Naive B cell (primary cell): ENCODE data around the gene UBE2K. TPM values are rescaled to one million over a fixed set of nuclear protein-coding genes. Genes with fewer than 3 reads are reported as not detected.
"Not testable (repeated sequence)": the region's sequence is repeated elsewhere in the genome, so short reads cannot be mapped to it uniquely, and the experiment has no call there.

Experiments used
- ATAC-seq, 2 donors: fragments of 150-1000 bp; cut with Tn5 transposase; 2 replicates each; pipeline ENCODE4 v1.10.0; 2021; ENCODE audit warnings: low read depth in 2 of 2, mild to moderate bottlenecking in 2 of 2, moderate library complexity in 2 of 2
- DNase-seq: peaks from one replicate; pipeline ENCODE4 v3.0.0; 2022
- H3K27ac Mint-ChIP-seq, 6 donors: one replicate each; pipeline ENCODE4 v1.8.0; 2020 to 2022; ENCODE audit warnings: mild to moderate bottlenecking in 6 of 6, mixed read lengths in 6 of 6, moderate library complexity in 5 of 6, inconsistent platforms in 2 of 6
- H3K27me3 Mint-ChIP-seq, 3 donors: one replicate each; pipeline ENCODE4 v1.8.0; 2021 to 2022; ENCODE audit warnings: mixed read lengths in 3 of 3, mild to moderate bottlenecking in 1 of 3
- H3K36me3 Mint-ChIP-seq, 2 donors: one replicate each; pipeline ENCODE4 v1.8.0; 2020 to 2022; ENCODE audit warnings: mixed read lengths in 2 of 2, inconsistent platforms in 1 of 2, mild to moderate bottlenecking in 1 of 2
- H3K4me1 Mint-ChIP-seq, 3 donors: one replicate each; pipeline ENCODE4 v1.8.0; 2020 to 2022; ENCODE audit warnings: mixed read lengths in 3 of 3, inconsistent platforms in 1 of 3, mild to moderate bottlenecking in 1 of 3, moderate library complexity in 1 of 3
- H3K4me3 Mint-ChIP-seq, 8 donors: one replicate each; pipeline ENCODE4 v1.8.0; 2020 to 2022; ENCODE audit warnings: mild to moderate bottlenecking in 8 of 8, mixed read lengths in 8 of 8, moderate library complexity in 8 of 8, inconsistent platforms in 2 of 8
- H3K9me3 Mint-ChIP-seq, 7 donors: one replicate each; pipeline ENCODE4 v1.8.0; 2020 to 2022; ENCODE audit warnings: mixed read lengths in 7 of 7, mild to moderate bottlenecking in 5 of 7, inconsistent platforms in 2 of 7, moderate library complexity in 1 of 7
- polyA plus RNA-seq, 6 donors: library from polyadenylated mRNA; unstranded; fragments of 300-500 nt; fragmentation: Illumina TruSeq; gene quantifications; one replicate each; pipeline ENCODE4 v1.2.3, GENCODE V29; 2021; ENCODE audit warnings: low read depth in 6 of 6

Gene UBE2K
- polyA plus RNA-seq, 6 donors from 2014 or later, result 60.0 to 81.2 (median 69.2) TPM

DNA sequence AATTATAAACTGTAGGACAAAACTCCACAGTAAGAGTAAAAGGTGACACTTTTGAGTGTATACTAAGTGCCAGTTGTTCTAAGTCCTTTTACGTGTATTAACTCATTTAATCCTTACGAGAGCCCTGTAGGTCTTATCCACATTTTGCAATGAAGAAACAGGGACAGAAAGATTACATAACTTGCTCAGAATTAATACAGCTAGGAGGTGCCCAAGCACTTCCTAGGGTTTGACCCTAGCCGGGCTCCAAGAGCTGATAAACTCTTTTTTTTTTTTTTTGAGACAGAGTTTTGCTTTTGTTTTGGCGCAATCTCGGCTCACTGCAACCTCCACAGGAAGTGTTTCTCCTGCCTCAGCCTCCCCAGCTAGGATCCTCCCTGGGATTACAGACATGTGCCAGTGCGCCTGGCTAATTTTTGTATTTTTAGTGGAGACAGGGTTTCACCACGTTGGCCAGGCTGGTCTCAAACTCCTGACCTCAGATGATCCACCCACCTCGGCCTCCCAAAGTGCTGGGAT lies 110.4 kb downstream of the UBE2K start:
- H3K27ac Mint-ChIP-seq, result no peak overlapping the region
- peaks cover 4 to 14% (median 10%) of the 10 kb centered on the region in 3 donors for H3K4me1 Mint-ChIP-seq
- no peak for DNase-seq
- no peak for ATAC-seq
- peaks cover 0 to 8% (median 3%) of the 10 kb centered on the region in 7 donors for H3K9me3 Mint-ChIP-seq
- no peaks in the 10 kb centered on the region for H3K27me3 Mint-ChIP-seq
- peaks cover 0 to 7% of the 10 kb centered on the region in 2 donors for H3K36me3 Mint-ChIP-seq
- no peak overlapping the region for H3K4me3 Mint-ChIP-seq

GRCh38 chr4:39812500-39812899 lies 114.6 kb downstream of the UBE2K start:
- DNase-seq, result no peak
- H3K36me3 Mint-ChIP-seq, result peaks cover 0 to 7% of the 10 kb centered on the region in 2 donors

DNA sequence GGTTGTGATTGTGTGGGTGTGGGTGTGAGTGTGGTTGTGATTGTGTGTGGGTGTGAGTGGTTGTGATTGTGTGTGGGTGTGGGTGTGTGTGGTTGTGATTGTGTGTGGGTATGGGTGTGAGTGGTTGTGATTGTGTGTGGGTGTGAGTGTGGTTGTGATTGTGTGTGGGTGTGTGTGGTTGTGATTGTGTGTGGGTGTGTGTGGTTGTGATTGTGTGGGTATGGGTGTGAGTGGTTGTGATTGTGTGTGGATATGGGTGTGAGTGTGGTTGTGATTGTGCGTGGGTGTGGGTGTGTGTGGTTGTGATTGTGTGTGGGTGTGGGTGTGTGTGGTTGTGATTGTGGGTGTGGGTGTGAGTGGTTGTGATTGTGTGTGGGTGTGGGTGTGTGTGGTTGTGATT lies 115.1 kb downstream of the UBE2K start:
- not testable (repeated sequence) for H3K27me3 Mint-ChIP-seq, H3K36me3 Mint-ChIP-seq, DNase-seq, H3K4me3 Mint-ChIP-seq, ATAC-seq
- peaks cover 0 to 13% (median 5%) of the 10 kb centered on the region in 7 donors for H3K9me3 Mint-ChIP-seq
- H3K4me1 Mint-ChIP-seq, result peaks cover 4 to 23% (median 10%) of the 10 kb centered on the region in 3 donors
- peak overlapping the region in 2 of 6 donors; percentile 49 to 89 for H3K27ac Mint-ChIP-seq

More at GRCh38 chr4:39812500-39812899, 114.6 kb downstream of the UBE2K start:
- peak overlapping the region in 3 of 8 donors; percentile 1 to 54 (median 19) for H3K4me3 Mint-ChIP-seq
- peak overlapping the region in 4 of 6 donors; percentile 45 to 98 (median 78) for H3K27ac Mint-ChIP-seq
- peak; percentile 39 to 42 for ATAC-seq
- H3K4me1 Mint-ChIP-seq, result peaks cover 4 to 23% (median 10%) of the 10 kb centered on the region in 3 donors
- peaks cover 0 to 13% (median 5%) of the 10 kb centered on the region in 7 donors for H3K9me3 Mint-ChIP-seq
- H3K27me3 Mint-ChIP-seq, result no peaks in the 10 kb centered on the region

DNA sequence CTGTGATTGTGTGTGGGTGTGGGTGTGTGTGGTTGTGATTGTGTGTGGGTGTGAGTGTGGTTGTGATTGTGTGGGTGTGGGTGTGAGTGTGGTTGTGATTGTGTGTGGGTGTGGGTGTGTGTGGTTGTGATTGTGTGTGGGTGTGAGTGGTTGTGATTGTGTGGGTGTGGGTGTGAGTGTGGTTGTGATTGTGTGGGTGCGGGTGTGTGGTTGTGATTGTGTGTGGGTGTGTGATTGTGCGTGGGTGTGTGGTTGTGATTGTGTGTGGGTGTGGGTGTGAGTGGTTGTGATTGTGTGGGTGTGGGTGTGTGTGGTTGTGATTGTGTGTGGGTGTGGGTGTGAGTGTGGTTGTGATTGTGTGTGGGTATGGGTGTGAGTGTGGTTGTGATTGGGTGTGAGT lies 115.8 kb downstream of the UBE2K start:
- peaks cover 0 to 13% (median 5%) of the 10 kb centered on the region in 7 donors for H3K9me3 Mint-ChIP-seq
- peaks cover 4 to 23% (median 10%) of the 10 kb centered on the region in 3 donors for H3K4me1 Mint-ChIP-seq
- not testable (repeated sequence) for ATAC-seq, H3K36me3 Mint-ChIP-seq, DNase-seq, H3K4me3 Mint-ChIP-seq, H3K27me3 Mint-ChIP-seq
- peak overlapping the region in 2 of 6 donors; percentile 51 to 82 for H3K27ac Mint-ChIP-seq

GRCh38 chr4:39814403-39815185 lies 116.7 kb downstream of the UBE2K start:
- Mint-ChIP-seq H3K4me1 (peaks cover 4 to 23% (median 10%) of the 10 kb centered on the region in 3 donors), H3K4me3 (no peak overlapping the region), H3K27me3 (no peaks in the 10 kb centered on the region), H3K27ac (peak overlapping the region in 5 of 6 donors; percentile 10 to 86 (median 82)), H3K36me3 (peaks cover 0 to 7% of the 10 kb centered on the region in 2 donors), H3K9me3 (peaks cover 0 to 13% (median 2%) of the 10 kb centered on the region in 7 donors)
- DNase-seq, result peak; percentile 6
- peak; percentile 51 to 52 for ATAC-seq

DNA sequence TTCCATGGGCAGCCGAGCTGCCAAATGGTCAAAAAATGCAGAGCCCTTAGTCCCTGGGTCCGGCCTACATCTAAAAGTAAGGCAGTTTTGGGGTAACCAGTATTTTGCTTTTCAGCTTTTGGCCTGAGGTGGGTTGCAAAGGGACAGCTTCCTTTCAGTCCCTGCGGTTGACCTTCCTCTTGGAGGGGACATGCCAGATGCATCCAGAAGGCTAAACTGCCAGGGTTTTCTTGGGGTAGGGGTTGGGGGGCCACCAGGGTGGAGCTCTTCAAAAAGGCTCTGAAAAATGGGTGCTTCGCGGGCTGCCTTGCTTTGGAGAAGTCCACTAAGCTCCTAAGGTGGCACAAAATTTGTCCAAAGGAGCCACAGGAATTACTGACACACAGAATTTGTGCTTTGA lies 120.7 kb downstream of the UBE2K start:
- no peaks in the 10 kb centered on the region for H3K27me3 Mint-ChIP-seq
- DNase-seq, result no peak
- peak overlapping the region in 2 of 6 donors; percentile 41 to 80 for H3K27ac Mint-ChIP-seq
- no peak for ATAC-seq
- H3K9me3 Mint-ChIP-seq, result peaks cover 0 to 8% (median 0%) of the 10 kb centered on the region in 7 donors
- H3K4me1 Mint-ChIP-seq, result peaks cover 0 to 10% (median 0%) of the 10 kb centered on the region in 3 donors
- no peaks in the 10 kb centered on the region for H3K36me3 Mint-ChIP-seq
- H3K4me3 Mint-ChIP-seq, result no peak overlapping the region

- H3K4me3 Mint-ChIP-seq, result no peak overlapping the region
- H3K27me3 Mint-ChIP-seq, result no peaks in the 10 kb centered on the region
- no peaks in the 10 kb centered on the region for H3K36me3 Mint-ChIP-seq
- DNase-seq (no peak), ATAC-seq (no peak)
- no peaks in the 10 kb centered on the region for H3K4me1 Mint-ChIP-seq
- H3K9me3 Mint-ChIP-seq, result no peaks in the 10 kb centered on the region
- H3K27ac Mint-ChIP-seq, result no peak overlapping the region
Measured at GRCh38 chr4:39820186-39820585, 122.2 kb downstream of the UBE2K start.

GRCh38 chr4:39821951-39822350 lies 124.0 kb downstream of the UBE2K start:
- ATAC-seq, result no peak

DNA sequence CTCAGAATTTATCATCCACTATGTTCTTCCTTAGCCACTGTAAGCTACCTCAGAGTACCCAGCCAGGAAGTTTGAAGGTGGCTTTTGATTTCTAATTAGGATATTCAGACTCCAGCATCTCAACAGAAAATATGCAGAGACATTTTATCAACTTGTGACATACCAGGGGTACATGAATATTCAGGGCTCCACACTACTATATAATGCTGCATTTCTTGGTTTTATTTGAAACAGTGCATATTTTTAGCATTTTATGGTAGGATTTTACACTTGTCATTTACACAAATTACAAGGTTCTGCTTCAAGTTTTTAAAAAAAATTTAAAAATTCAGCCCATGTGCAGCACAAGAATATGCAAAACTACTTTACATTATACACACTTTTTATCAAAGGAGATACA lies 124.7 kb downstream of the UBE2K start:
- Mint-ChIP-seq H3K27me3 (no peaks in the 10 kb centered on the region), H3K4me1 (no peaks in the 10 kb centered on the region), H3K27ac (no peak overlapping the region), H3K36me3 (no peaks in the 10 kb centered on the region), H3K9me3 (no peaks in the 10 kb centered on the region), H3K4me3 (no peak overlapping the region)
- no peak for ATAC-seq
- DNase-seq, result no peak

More at GRCh38 chr4:39821951-39822350, 124.0 kb downstream of the UBE2K start:
- Mint-ChIP-seq H3K36me3 (no peaks in the 10 kb centered on the region), H3K9me3 (no peaks in the 10 kb centered on the region), H3K27ac (no peak overlapping the region), H3K4me3 (no peak overlapping the region), H3K27me3 (no peaks in the 10 kb centered on the region), H3K4me1 (no peaks in the 10 kb centered on the region)
- DNase-seq, result no peak

DNA sequence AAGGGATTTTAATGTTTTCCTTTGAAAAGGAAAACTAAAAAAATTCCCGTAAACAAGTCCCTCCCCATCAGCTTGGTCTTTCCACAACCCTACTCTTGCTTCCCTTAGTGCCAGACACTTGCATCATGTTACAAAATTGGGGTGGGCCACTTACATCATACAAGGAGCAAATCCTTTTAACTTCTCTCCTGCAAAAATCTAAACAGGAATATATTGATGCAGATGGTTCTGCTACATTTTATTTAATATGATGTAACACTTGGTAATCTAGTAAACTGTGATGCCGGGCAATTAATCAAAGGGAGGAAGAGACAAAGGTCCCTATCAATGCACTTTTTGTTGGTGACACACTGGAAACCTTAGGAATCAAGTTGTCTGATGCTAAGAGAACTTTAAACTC lies 125.3 kb downstream of the UBE2K start:
- Mint-ChIP-seq H3K36me3 (no peaks in the 10 kb centered on the region), H3K27me3 (no peaks in the 10 kb centered on the region), H3K4me1 (no peaks in the 10 kb centered on the region), H3K4me3 (no peak overlapping the region), H3K27ac (no peak overlapping the region), H3K9me3 (no peaks in the 10 kb centered on the region)
- no peak for DNase-seq
- no peak for ATAC-seq

DNA sequence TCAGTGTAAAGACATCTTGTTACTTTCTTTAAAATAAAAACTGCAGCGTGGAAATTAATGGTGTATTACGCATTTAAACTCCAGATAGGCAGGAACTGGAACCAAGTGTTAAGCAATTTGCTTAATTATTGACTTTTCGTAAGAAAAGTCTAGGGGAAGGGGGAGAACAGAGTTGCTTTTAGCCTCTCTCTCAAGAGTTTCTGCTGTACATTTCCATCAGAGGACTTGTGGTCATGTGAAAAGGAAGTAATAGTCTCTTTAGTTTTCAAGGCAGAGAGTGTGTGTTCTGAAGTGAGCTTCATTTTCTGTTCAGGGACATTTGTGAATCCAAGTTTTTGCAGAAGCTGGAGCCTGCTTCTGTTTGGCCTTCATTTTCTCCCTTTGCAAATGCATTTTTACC lies 127.2 kb downstream of the UBE2K start:
- Mint-ChIP-seq H3K4me3 (no peak overlapping the region), H3K27ac (no peak overlapping the region), H3K36me3 (peaks cover 0 to 6% of the 10 kb centered on the region in 2 donors)

DNA sequence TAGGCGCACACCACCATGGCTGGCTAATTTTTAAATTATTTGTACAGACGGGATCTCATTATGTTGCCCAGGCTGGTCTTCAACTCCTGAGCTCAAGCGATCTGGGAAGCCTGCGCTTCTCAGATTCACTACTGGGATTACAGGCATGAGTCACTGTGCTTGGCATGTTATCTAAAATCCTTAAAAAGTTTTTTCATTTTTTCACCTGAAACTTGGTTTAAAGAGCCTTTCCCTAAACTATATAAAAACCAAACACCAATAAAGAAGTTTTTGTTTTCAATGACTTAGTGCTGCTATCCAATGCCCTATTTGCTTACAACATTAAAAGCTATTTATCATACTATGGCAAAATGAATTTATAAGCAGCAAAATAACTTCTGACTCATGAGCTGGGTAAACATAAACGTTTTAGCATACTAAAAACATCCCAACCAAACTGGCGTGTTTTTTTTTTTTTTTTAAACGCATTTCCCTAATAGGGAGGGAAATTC lies 127.8 kb downstream of the UBE2K start:
- H3K4me3 Mint-ChIP-seq, result no peak overlapping the region
- peaks cover 0 to 6% of the 10 kb centered on the region in 2 donors for H3K36me3 Mint-ChIP-seq
- H3K9me3 Mint-ChIP-seq, result no peaks in the 10 kb centered on the region
- no peaks in the 10 kb centered on the region for H3K4me1 Mint-ChIP-seq
- ATAC-seq, result no peak
- DNase-seq, result no peak
- no peaks in the 10 kb centered on the region for H3K27me3 Mint-ChIP-seq
- peak overlapping the region in 2 of 6 donors; percentile 66 to 76 for H3K27ac Mint-ChIP-seq

More for the DNA sequence above, 127.2 kb downstream of the UBE2K start:
- H3K27me3 Mint-ChIP-seq, result no peaks in the 10 kb centered on the region
- ATAC-seq (no peak), DNase-seq (no peak)
- no peaks in the 10 kb centered on the region for H3K4me1 Mint-ChIP-seq
- no peaks in the 10 kb centered on the region for H3K9me3 Mint-ChIP-seq
